Activated CD8-positive, alpha-beta memory T cell treated with anti-CD3 and anti-CD28 coated beads, Interleukin-2, amount 50 U/mL, for 1 hour (primary cell): Measurements from ENCODE around the gene OR6S1.
"Not testable (repeated sequence)": the region's sequence is repeated elsewhere in the genome, so short reads cannot be mapped to it uniquely, and the experiment has no call there.

Source experiments
- DNase-seq: peaks from one replicate; pipeline ENCODE4 v3.0.0-alpha.2; 2020; ENCODE audit errors: extremely low read depth

OR6S1 gene

DNA sequence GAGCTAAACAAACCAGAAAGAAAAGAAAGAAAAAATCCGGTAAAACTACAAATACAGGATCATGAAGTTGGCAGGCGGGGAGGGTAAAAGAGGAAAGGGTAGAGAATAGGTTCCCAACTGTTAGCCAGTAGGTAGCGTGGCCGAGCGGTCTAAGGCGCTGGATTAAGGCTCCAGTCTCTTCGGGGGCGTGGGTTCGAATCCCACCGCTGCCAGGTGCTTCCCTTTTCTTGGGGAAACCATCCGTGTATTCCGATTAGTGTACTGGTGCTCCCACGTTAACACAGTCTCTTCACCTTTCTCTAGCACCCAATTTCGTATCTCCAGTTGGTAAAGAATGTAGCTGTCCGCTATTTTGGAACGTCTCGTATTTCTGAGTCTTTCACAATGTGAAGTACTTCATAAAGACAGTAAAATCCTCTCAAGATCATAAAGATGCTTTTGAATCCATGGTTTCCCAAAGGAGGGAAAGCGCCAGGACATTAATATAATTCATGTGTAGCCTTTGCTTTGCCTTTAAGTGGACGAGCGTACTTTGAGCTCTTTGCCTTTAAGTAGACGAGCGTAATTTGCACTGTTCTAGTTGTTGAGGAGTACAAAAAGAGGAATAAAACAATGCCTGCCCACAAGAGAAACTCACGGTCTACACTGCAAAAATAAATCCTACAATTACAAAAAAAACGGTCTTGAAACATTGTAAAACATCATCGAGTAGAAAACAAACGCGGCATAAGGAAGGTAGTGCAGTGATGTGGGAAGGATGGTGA lies 31.3 kb downstream of the OR6S1 start:
- peak; percentile 34 for DNase-seq

GRCh38 chr14:20609215-20610001 lies 32.1 kb downstream of the OR6S1 start:
- DNase-seq, result peak; percentile 40

DNA sequence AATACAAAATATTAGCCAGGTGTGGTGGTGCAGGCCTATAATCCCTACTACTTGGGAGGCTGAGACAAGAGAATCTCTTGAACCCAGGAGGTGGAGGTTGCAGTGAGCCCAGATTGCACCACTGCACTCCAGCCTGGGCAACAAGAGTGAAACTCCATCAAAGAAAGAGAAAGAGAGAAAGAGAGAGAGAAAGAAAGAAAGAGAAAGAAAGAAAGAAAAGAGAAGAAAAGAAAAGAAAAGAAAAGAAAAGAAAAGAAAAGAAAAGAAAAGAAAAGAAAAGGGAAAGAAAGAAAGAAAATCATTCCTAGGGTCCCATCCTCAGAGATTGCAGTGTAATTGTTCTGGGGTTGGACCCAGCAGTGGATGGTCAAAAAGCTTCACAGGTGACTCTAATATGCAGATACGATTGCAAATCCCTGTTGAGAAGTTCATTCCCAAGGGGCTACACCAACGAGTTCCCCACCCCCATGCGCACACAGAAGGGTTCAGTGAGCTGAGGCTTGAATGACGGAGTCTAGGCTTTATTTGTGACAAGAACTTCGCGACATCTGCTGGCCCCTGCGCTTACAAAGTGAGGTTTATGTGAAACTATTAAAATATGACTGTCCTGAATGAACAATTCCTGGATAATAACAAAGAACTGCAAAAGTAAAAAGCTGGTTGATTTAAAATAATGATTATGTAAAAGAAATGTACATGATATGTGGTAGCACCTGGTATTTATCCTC lies 32.9 kb downstream of the OR6S1 start:
- DNase-seq, result no peak

DNA sequence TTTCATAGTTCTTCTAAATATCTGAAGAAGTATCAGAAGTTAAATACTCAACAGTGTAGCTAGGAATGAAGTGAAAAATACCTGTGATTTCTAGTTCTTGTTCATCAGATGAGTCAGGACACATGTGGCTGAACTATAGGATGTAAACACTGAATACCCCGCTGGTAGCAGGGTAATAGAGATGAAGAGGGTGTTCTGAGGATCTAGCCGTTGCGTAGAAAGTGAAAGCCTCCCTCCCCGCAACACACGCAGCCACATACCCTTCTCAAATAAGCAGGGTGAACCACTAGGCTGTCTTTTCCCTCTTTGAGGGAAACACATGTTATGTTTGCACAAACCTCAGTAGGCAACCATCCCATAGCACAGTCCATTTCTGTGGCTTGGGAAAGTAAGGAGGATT lies 33.9 kb downstream of the OR6S1 start:
- no peak for DNase-seq

DNA sequence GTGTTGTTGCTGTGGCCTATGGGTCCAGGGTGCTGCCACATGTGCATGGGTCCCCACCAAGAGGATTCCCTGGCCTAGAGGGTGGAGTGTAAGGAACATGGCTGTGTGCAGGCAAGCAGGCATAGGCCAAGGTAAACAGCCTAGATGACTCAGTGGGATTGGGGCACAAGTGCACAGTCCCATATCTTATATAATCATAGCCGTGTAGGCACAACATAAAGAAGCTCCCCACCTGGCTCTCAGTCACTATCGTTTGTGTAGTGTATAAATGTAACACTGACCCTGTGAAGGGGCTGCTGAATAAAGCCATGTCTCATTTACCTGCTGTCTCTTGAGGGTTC lies 34.6 kb downstream of the OR6S1 start:
- no peak for DNase-seq

DNA sequence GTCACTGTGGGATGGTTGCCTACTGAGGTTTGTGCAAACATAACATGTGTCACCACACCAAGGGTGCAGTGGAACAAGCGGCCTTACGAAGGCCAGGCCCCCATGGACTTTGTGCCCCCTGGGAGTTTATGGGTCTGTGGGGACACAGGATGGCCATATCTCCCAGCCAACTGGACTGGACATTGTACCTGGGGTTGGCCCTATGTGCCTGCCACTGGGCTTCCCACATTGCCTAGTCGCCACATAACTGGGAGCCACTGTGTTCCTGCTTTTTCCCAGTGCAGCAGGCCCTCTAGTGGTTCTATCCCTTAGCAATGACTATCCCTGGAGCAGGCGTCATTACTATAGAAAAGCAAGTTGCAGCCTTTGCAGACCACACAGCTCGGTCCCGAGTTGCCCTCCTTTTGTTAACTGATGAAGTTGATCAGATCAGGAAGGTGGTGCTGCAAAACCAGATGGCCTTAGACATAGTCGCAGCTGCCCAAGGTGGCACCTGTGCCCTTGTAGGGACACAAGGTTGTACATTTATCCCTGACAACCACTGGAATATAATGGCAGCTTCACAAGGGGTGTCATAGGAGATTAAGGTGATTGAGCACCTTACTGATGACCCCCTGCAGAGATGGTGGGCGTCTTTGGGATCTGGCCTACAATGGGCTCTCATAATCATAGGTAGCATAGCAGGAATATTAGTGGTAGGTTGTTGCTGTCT lies 35.1 kb downstream of the OR6S1 start:
- no peak for DNase-seq

- no peak for DNase-seq
Measured at GRCh38 chr14:20603813-20604690, 37.4 kb downstream of the OR6S1 start.

GRCh38 chr14:20602583-20602982 lies 38.9 kb downstream of the OR6S1 start:
- no peak for DNase-seq

- DNase-seq, result no peak
Measured at GRCh38 chr14:20601522-20601921, 40.0 kb downstream of the OR6S1 start.

- no peak for DNase-seq
Measured at GRCh38 chr14:20597108-20597507, 44.4 kb downstream of the OR6S1 start.

GRCh38 chr14:20595726-20596125 lies 45.8 kb downstream of the OR6S1 start:
- not testable (repeated sequence) for DNase-seq

- no peak for DNase-seq
Measured at GRCh38 chr14:20592574-20592973, 48.9 kb downstream of the OR6S1 start.

GRCh38 chr14:20591235-20591634 lies 50.3 kb downstream of the OR6S1 start, which contains the start of gene RNASE12:
Gene RNASE12 (minus strand): TSS chr14:20591376. CDS start chr14:20590723, 653 bp downstream.
- no peak for DNase-seq
